A549 (cell line): ENCODE measurements around the gene GSE1.

Source experiments
- FOSB ChIP-seq: fragments of 250-450 bp; sonication (Bioruptor Pico); IDR thresholded peaks from 2 replicates; pipeline ENCODE4 v1.5.0; 2020; ENCODE audit warnings: mild to moderate bottlenecking, moderate library complexity
- TF ChIP-seq, protein P1 (sequence below): fragments of >200 bp; sonication (Bioruptor Twin); formaldehyde crosslinking; IDR thresholded peaks from 3 replicates; pipeline ENCODE4 v1.5.1; 2016

GRCh38 chr16:85618521-85618920 lies 5.4 kb downstream of the GSE1 start:
- TF ChIP-seq, protein P1, sequence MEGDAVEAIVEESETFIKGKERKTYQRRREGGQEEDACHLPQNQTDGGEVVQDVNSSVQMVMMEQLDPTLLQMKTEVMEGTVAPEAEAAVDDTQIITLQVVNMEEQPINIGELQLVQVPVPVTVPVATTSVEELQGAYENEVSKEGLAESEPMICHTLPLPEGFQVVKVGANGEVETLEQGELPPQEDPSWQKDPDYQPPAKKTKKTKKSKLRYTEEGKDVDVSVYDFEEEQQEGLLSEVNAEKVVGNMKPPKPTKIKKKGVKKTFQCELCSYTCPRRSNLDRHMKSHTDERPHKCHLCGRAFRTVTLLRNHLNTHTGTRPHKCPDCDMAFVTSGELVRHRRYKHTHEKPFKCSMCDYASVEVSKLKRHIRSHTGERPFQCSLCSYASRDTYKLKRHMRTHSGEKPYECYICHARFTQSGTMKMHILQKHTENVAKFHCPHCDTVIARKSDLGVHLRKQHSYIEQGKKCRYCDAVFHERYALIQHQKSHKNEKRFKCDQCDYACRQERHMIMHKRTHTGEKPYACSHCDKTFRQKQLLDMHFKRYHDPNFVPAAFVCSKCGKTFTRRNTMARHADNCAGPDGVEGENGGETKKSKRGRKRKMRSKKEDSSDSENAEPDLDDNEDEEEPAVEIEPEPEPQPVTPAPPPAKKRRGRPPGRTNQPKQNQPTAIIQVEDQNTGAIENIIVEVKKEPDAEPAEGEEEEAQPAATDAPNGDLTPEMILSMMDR, result no peak
- TF ChIP-seq FOSB (CRISPR knock-in tag), result no peak
